Neuronal stem cell (in vitro differentiated cells): ENCODE results near the gene PTPRT.

ENCODE experiments used
- DNase-seq: peaks from one replicate; pipeline ENCODE4 v3.0.0-alpha.2; 2013; ENCODE audit warnings: low spot score
- H2AFZ ChIP-seq: one replicate; pipeline ENCODE4 v1.6.1; 2013; ENCODE audit warnings: mild to moderate bottlenecking, low read length, inconsistent platforms
- H2AK5ac ChIP-seq: 2 replicates; pipeline ENCODE4 v1.6.1; 2013; ENCODE audit warnings: low read depth, mild to moderate bottlenecking, inconsistent platforms, low read length, moderate library complexity, mixed read lengths
- H2BK120ac ChIP-seq: 2 replicates; pipeline ENCODE4 v1.6.1; 2013; ENCODE audit warnings: low read depth, mild to moderate bottlenecking, inconsistent platforms, low read length, moderate library complexity, mixed read lengths
- H2BK12ac ChIP-seq: one replicate; pipeline ENCODE4 v1.6.1; 2013; ENCODE audit warnings: low read length, inconsistent platforms
- H2BK15ac ChIP-seq: 2 replicates; pipeline ENCODE4 v1.6.1; 2013; ENCODE audit warnings: mild to moderate bottlenecking, low read length, inconsistent platforms, mixed read lengths
- H2BK5ac ChIP-seq: one replicate; pipeline ENCODE4 v1.6.1; 2013; ENCODE audit warnings: inconsistent platforms, mild to moderate bottlenecking, low read length, moderate library complexity
- H3K14ac ChIP-seq: one replicate; pipeline ENCODE4 v1.6.1; 2013; ENCODE audit warnings: low read length, inconsistent platforms
- H3K18ac ChIP-seq: 2 replicates; pipeline ENCODE4 v1.6.1; 2013; ENCODE audit warnings: low read length, inconsistent platforms
- H3K23ac ChIP-seq: 2 replicates; pipeline ENCODE4 v1.6.1; 2013; ENCODE audit warnings: low read depth, mild to moderate bottlenecking, mixed read lengths, low read length, inconsistent platforms; ENCODE audit not compliant: poor library complexity
- H3K27ac ChIP-seq: replicated peaks from 3 replicates; pipeline ENCODE4 v1.5.1; 2013; ENCODE audit warnings: low read length, inconsistent platforms
- H3K27me3 ChIP-seq, 3 experiments: 2 replicates each; pipeline ENCODE4 v1.6.1; 2013; ENCODE audit warnings: low read length in 3 of 3, mild to moderate bottlenecking in 2 of 3, inconsistent platforms in 1 of 3, low read depth in 1 of 3, mixed read lengths in 1 of 3, moderate library complexity in 1 of 3; ENCODE audit not compliant: control insufficient read depth in 3 of 3, insufficient read depth in 3 of 3
- H3K36me3 ChIP-seq, 2 donors: replicated peaks in 1 of 2; 2 replicates each; pipeline ENCODE4 v1.6.1; 2013; ENCODE audit warnings: low read length in 2 of 2; ENCODE audit not compliant: control insufficient read depth in 2 of 2, insufficient read depth in 2 of 2
- H3K4ac ChIP-seq: 2 replicates; pipeline ENCODE4 v1.6.1; 2013; ENCODE audit warnings: inconsistent platforms, mild to moderate bottlenecking, low read length, moderate library complexity
- H3K4me1 ChIP-seq, 2 donors: 1 replicate in 1 of 2; 2 replicates in 1 of 2; pipeline ENCODE4 v1.6.1; 2013; ENCODE audit warnings: low read length in 2 of 2, low read depth in 1 of 2; ENCODE audit not compliant: control insufficient read depth in 2 of 2, insufficient read depth in 1 of 2
- H3K4me2 ChIP-seq: one replicate; pipeline ENCODE4 v1.6.1; 2013; ENCODE audit warnings: mild to moderate bottlenecking, low read length, inconsistent platforms; ENCODE audit not compliant: insufficient read depth, poor library complexity, severe bottlenecking
- H3K4me3 ChIP-seq, 2 donors: 2 replicates each; pipeline ENCODE4 v1.5.1; 2013; ENCODE audit warnings: low read length in 2 of 2, mild to moderate bottlenecking in 2 of 2, inconsistent platforms in 1 of 2, moderate library complexity in 1 of 2
- H3K79me1 ChIP-seq: one replicate; pipeline ENCODE4 v1.6.1; 2013; ENCODE audit warnings: low read depth, mild to moderate bottlenecking, inconsistent platforms, low read length, moderate library complexity
- H3K9ac ChIP-seq: one replicate; pipeline ENCODE4 v1.6.1; 2013; ENCODE audit warnings: mild to moderate bottlenecking, low read depth, low read length, inconsistent platforms; ENCODE audit not compliant: poor library complexity
- H3K9me3 ChIP-seq, 2 donors: replicated peaks in 1 of 2; 2 replicates each; pipeline versions ENCODE3 to v1.6.1; 2013; ENCODE audit warnings: low read length in 2 of 2, mild to moderate bottlenecking in 2 of 2, inconsistent platforms in 1 of 2, low read depth in 1 of 2, mixed read lengths in 1 of 2, moderate library complexity in 1 of 2; ENCODE audit not compliant: control insufficient read depth in 2 of 2, insufficient read depth in 1 of 2
- H4K8ac ChIP-seq: one replicate; pipeline ENCODE4 v1.6.1; 2013; ENCODE audit warnings: low read depth, mild to moderate bottlenecking, inconsistent platforms, low read length, moderate library complexity
- H4K91ac ChIP-seq: one replicate; pipeline ENCODE4 v1.6.1; 2013; ENCODE audit warnings: low read length, low read depth, mild to moderate bottlenecking, inconsistent platforms; ENCODE audit not compliant: poor library complexity
- WGBS, 2 donors: extraction: QIAGEN DNeasy Blood & Tissue Kit; methylation state at CpG; one replicate each; pipeline ENCODE4 v1.1.7; 2013; ENCODE audit warnings: missing lambda C conversion rate in 2 of 2, mixed read lengths in 1 of 2; ENCODE audit not compliant: insufficient read length in 2 of 2, insufficient replicate concordance in 1 of 2; ENCODE audit errors: extremely low coverage in 2 of 2; 5-methylcytosine and 5-hydroxymethylcytosine counted together

The PTPRT gene

GRCh38 chr20:42634156-42634555 lies 555.5 kb downstream of the PTPRT start:
- Histone ChIP-seq H2AFZ (no peak overlapping the region), H3K4me2 (no peak overlapping the region), H3K23ac (no peak overlapping the region), H3K4me3 (no peak overlapping the region), H2BK120ac (no peak overlapping the region), H3K4me1 (no peaks in the 10 kb centered on the region), H3K14ac (no peak overlapping the region), H2BK15ac (no peak overlapping the region), H3K9me3 (no peaks in the 10 kb centered on the region), H2AK5ac (no peak overlapping the region), H3K9ac (no peak overlapping the region), H3K36me3 (no peaks in the 10 kb centered on the region), H4K8ac (no peak overlapping the region), H2BK5ac (no peak overlapping the region), H2BK12ac (no peak overlapping the region), H3K27ac (no peak overlapping the region), H3K4ac (no peak overlapping the region), H3K79me1 (no peaks in the 10 kb centered on the region), H3K27me3 (no peaks in the 10 kb centered on the region), H3K18ac (no peak overlapping the region), H4K91ac (no peak overlapping the region)
- no peak for DNase-seq
- WGBS, 2 donors: no CpG with 5 or more reads among the region's 2 CpGs

GRCh38 chr20:42628683-42629082 lies 561.0 kb downstream of the PTPRT start:
- Histone ChIP-seq H2BK12ac (no peak overlapping the region), H3K27ac (no peak overlapping the region), H4K8ac (no peak overlapping the region), H3K14ac (no peak overlapping the region), H3K27me3 (no peaks in the 10 kb centered on the region), H2BK15ac (no peak overlapping the region), H3K4me1 (no peaks in the 10 kb centered on the region), H3K79me1 (no peaks in the 10 kb centered on the region), H2AK5ac (no peak overlapping the region), H3K4ac (no peak overlapping the region), H4K91ac (no peak overlapping the region), H3K36me3 (no peaks in the 10 kb centered on the region), H2AFZ (no peak overlapping the region), H3K9me3 (no peaks in the 10 kb centered on the region), H3K4me3 (no peak overlapping the region), H2BK120ac (no peak overlapping the region), H3K23ac (no peak overlapping the region), H3K4me2 (no peak overlapping the region), H3K9ac (no peak overlapping the region), H2BK5ac (no peak overlapping the region), H3K18ac (no peak overlapping the region)
- no CpG with 5 or more reads among the region's 1 CpG for WGBS, 2 donors
- no peak for DNase-seq

- H2BK15ac ChIP-seq: no peak overlapping the region
- H3K14ac ChIP-seq: no peak overlapping the region
- no peak overlapping the region for H3K4me2 ChIP-seq
- H3K4me3 ChIP-seq: no peak overlapping the region
- H2AFZ ChIP-seq: no peak overlapping the region
- no peak overlapping the region for H4K91ac ChIP-seq
- no peak overlapping the region for H3K4ac ChIP-seq
- no peaks in the 10 kb centered on the region for H3K36me3 ChIP-seq
- no peak overlapping the region for H2BK12ac ChIP-seq
- H3K27ac ChIP-seq: no peak overlapping the region
- DNase-seq: no peak
- H3K27me3 ChIP-seq: no peaks in the 10 kb centered on the region
- H2BK5ac ChIP-seq: no peak overlapping the region
- no peaks in the 10 kb centered on the region for H3K9me3 ChIP-seq
- no peak overlapping the region for H2BK120ac ChIP-seq
- WGBS, 2 donors: no CpG with 5 or more reads among the region's 3 CpGs
- H3K23ac ChIP-seq: no peak overlapping the region
- peaks cover 0 to 3% of the 10 kb centered on the region in 2 donors for H3K4me1 ChIP-seq
- H3K18ac ChIP-seq: no peak overlapping the region
- H2AK5ac ChIP-seq: no peak overlapping the region
- no peak overlapping the region for H4K8ac ChIP-seq
- H3K79me1 ChIP-seq: no peaks in the 10 kb centered on the region
- H3K9ac ChIP-seq: no peak overlapping the region
Measured at GRCh38 chr20:42613076-42613475, 576.6 kb downstream of the PTPRT start.

- no peak overlapping the region for H2AFZ ChIP-seq
- no peak for DNase-seq
- no peak overlapping the region for H2BK120ac ChIP-seq
- no peak overlapping the region for H3K14ac ChIP-seq
- H4K91ac ChIP-seq: no peak overlapping the region
- H3K36me3 ChIP-seq: no peaks in the 10 kb centered on the region
- no peak overlapping the region for H3K4ac ChIP-seq
- no CpG with 5 or more reads among the region's 7 CpGs for WGBS, 2 donors
- H3K9me3 ChIP-seq: no peaks in the 10 kb centered on the region
- H3K18ac ChIP-seq: no peak overlapping the region
- H3K79me1 ChIP-seq: no peaks in the 10 kb centered on the region
- no peak overlapping the region for H2BK5ac ChIP-seq
- no peak overlapping the region for H2AK5ac ChIP-seq
- H3K9ac ChIP-seq: no peak overlapping the region
- no peak overlapping the region for H3K27ac ChIP-seq
- H3K23ac ChIP-seq: no peak overlapping the region
- H3K4me3 ChIP-seq: no peak overlapping the region
- H3K4me1 ChIP-seq: peaks cover 0 to 3% of the 10 kb centered on the region in 2 donors
- no peak overlapping the region for H2BK15ac ChIP-seq
- H3K27me3 ChIP-seq: no peaks in the 10 kb centered on the region
- no peak overlapping the region for H4K8ac ChIP-seq
- H3K4me2 ChIP-seq: no peak overlapping the region
- no peak overlapping the region for H2BK12ac ChIP-seq
Measured at GRCh38 chr20:42611889-42612837, 577.5 kb downstream of the PTPRT start.
